ENCODE results near the gene SV2C. TPM values are rescaled to one million over a fixed set of nuclear protein-coding genes. Genes with fewer than 3 reads are reported as not detected.

The SV2C gene
- total and polyA plus RNA-seq, 11 donors, result 0.12 to 0.29 (median 0.20) TPM; not detected in 5

GRCh38 chr5:76134646-76135045 lies 51.5 kb downstream of the SV2C start:
- 69 to 79% (median 74%) methylated on average over 1 of the region's 1 CpG for WGBS, 4 donors
- intact Hi-C loops (cut with DNase I), result no loop called here
- no peaks in the 10 kb centered on the region for H3K9me3 ChIP-seq
- no peak overlapping the region for H3K4me3 ChIP-seq
- H3K27ac ChIP-seq, result no peak overlapping the region
- DNase-seq, result no peak
- peaks cover 0 to 22% (median 0%) of the 10 kb centered on the region in 9 donors for H3K27me3 ChIP-seq
- H3K36me3 ChIP-seq, result no peaks in the 10 kb centered on the region
- TF ChIP-seq POLR2A (IDR thresholded peaks at IDR 0.05), result no peak
- no peak for TF ChIP-seq CTCF (IDR thresholded peaks at IDR 0.05)
- H3K4me1 ChIP-seq, result no peaks in the 10 kb centered on the region
- ATAC-seq, result no peak

- TF ChIP-seq CTCF (IDR thresholded peaks at IDR 0.05), result no peak
- TF ChIP-seq POLR2A (IDR thresholded peaks at IDR 0.05), result no peak
- Histone ChIP-seq H3K4me1 (no peaks in the 10 kb centered on the region), H3K36me3 (no peaks in the 10 kb centered on the region), H3K9me3 (no peaks in the 10 kb centered on the region), H3K4me3 (no peak overlapping the region), H3K27me3 (peaks cover 0 to 29% (median 0%) of the 10 kb centered on the region in 9 donors), H3K27ac (no peak overlapping the region)
- 62 to 82% (median 70%) methylated on average over 3 of the region's 3 CpGs for WGBS, 4 donors
- no peak for ATAC-seq
- DNase-seq, result no peak
- intact Hi-C loops (cut with DNase I), result no loop called here
These were observed 54.8 kb downstream of the SV2C start for GRCh38 chr5:76137887-76138542.

- TF ChIP-seq CTCF (IDR thresholded peaks at IDR 0.05), result no peak
- TF ChIP-seq POLR2A (IDR thresholded peaks at IDR 0.05), result no peak
- Histone ChIP-seq H3K36me3 (no peaks in the 10 kb centered on the region), H3K4me1 (no peaks in the 10 kb centered on the region), H3K4me3 (no peak overlapping the region), H3K27me3 (peaks cover 0 to 11% (median 0%) of the 10 kb centered on the region in 9 donors), H3K27ac (no peak overlapping the region), H3K9me3 (no peaks in the 10 kb centered on the region)
- no peak for DNase-seq
- intact Hi-C loops (cut with DNase I), result no loop called here
- ATAC-seq, result no peak
- WGBS, 4 donors, result 53 to 86% (median 67%) methylated on average over 3 of the region's 3 CpGs
These were observed 60.7 kb downstream of the SV2C start for GRCh38 chr5:76143884-76144283.

- no peaks in the 10 kb centered on the region for H3K4me1 ChIP-seq
- TF ChIP-seq POLR2A (IDR thresholded peaks at IDR 0.05), result no peak
- no peak for TF ChIP-seq CTCF (IDR thresholded peaks at IDR 0.05)
- ATAC-seq (no peak), DNase-seq (no peak)
- no peak overlapping the region for H3K4me3 ChIP-seq
- peaks cover 0 to 8% (median 0%) of the 10 kb centered on the region in 9 donors for H3K27me3 ChIP-seq
- H3K9me3 ChIP-seq, result no peaks in the 10 kb centered on the region
- H3K36me3 ChIP-seq, result no peaks in the 10 kb centered on the region
- intact Hi-C loops (cut with DNase I), result no loop called here
- no peak overlapping the region for H3K27ac ChIP-seq
- 83 to 93% (median 89%) methylated on average over 1 of the region's 1 CpG for WGBS, 4 donors
These were observed 61.5 kb downstream of the SV2C start for GRCh38 chr5:76144513-76145274.

All from heart left ventricle (tissue), 16 donors.